GM06990 (cell line): ENCODE results near the gene ZBED5.

Experiments used
- DNase-seq: peaks from one replicate; pipeline ENCODE4 v3.0.0-alpha.2; 2011; ENCODE audit not compliant: insufficient read length; ENCODE audit errors: extremely low read depth
- H3K27me3 ChIP-seq: replicated peaks from 2 replicates; pipeline ENCODE4 v1.6.0; 2011; ENCODE audit warnings: low read length; ENCODE audit not compliant: control insufficient read depth, insufficient read depth
- H3K36me3 ChIP-seq: 2 replicates; pipeline ENCODE4 v1.5.1; 2011; ENCODE audit warnings: low read length; ENCODE audit not compliant: control insufficient read depth, insufficient read depth
- H3K4me3 ChIP-seq: replicated peaks from 2 replicates; pipeline ENCODE4 v1.5.1; 2011; ENCODE audit warnings: low read depth, mild to moderate bottlenecking, control low read depth, low read length
- CTCF ChIP-seq: IDR thresholded peaks from 2 replicates; pipeline ENCODE4 v1.5.1; 2011; ENCODE audit warnings: low read length, control low read depth, mild to moderate bottlenecking, inconsistent platforms; ENCODE audit not compliant: insufficient read depth, poor library complexity, severe bottlenecking

ZBED5 gene

DNA sequence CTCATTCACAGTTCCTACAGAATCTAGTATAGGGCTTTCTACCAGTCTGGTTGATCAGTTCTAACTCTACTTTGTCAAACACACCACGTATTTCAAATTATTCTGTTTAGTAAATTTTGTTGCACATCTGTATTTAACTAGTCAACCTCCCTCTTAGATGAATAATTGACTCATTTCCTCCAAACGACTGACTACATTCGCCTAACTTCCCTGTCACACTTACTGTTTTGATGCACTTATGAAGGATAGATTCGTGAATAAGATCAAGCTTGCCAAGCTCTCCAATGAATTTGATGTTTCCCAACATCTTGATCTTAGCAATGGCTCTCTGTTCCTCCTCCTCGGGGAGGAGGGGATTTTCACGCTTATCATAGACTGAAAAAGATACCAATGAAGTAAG is 54.2 kb downstream of the ZBED5 start:
- no peak for DNase-seq
- TF ChIP-seq CTCF = no peak
- H3K36me3 ChIP-seq = peaks cover 37% of the 10 kb centered on the region
- no peaks in the 10 kb centered on the region for H3K27me3 ChIP-seq
- H3K4me3 ChIP-seq = no peak overlapping the region
